ENCODE data around the gene DGAT2L6.

The DGAT2L6 gene, protein sequence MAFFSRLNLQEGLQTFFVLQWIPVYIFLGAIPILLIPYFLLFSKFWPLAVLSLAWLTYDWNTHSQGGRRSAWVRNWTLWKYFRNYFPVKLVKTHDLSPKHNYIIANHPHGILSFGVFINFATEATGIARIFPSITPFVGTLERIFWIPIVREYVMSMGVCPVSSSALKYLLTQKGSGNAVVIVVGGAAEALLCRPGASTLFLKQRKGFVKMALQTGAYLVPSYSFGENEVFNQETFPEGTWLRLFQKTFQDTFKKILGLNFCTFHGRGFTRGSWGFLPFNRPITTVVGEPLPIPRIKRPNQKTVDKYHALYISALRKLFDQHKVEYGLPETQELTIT

DNA sequence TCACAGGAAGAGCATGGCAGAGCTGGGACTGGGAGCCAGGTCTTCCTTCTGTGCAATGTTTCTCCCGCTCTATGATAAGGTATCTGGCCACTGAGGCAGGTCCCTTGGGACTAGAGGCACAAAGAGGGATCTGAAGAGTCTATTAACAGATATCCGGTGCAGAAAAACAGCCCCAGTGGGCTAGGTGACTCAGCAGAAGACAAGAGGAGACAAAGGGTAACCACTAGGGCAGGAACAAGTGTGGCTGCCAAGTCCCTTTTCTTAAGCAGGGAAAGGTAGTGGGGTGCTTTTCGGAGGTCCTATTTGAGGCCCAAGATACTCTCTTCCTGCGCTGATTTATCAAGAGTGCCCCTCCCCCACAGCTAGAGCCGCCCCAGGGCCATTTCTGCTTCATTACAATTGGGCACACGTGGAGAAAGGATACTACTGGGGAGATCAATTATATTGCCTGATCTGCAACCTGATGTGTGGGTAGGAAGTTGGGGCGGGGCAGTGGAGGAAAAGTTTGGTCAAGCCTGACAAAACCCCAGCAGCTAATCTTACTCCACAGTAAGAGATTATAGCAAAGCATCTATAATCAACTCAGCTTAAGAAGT, at the start of gene DGAT2L6:
Gene DGAT2L6 (plus strand): TSS at position 546 of the 596 bp plus-strand sequence. CDS start 100 bp downstream, outside the sequence.
- no peak for DNase-seq (ENCODE audit: low read depth)

DNA sequence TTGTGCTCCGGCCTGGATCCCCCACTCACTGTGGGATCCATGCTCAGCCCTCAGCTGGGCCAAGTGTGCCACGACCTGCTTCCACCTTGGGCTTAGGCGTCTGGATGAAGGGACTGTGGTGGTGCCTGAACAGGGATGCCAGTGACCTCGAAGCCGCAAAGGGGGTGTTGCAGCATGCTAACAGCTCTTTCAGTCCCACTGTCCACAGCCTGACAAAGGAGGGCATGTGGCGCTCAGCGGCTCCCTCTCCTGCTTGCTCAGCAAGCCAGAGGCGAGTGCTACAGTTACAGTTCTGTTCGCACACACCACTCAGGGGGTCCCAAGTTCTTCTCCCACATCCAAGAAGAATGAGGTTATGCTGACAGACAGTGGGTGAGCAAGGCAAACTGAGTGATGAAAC, 49.2 kb upstream of the DGAT2L6 start:
- no peak for DNase-seq (ENCODE audit: low read depth)

DNA sequence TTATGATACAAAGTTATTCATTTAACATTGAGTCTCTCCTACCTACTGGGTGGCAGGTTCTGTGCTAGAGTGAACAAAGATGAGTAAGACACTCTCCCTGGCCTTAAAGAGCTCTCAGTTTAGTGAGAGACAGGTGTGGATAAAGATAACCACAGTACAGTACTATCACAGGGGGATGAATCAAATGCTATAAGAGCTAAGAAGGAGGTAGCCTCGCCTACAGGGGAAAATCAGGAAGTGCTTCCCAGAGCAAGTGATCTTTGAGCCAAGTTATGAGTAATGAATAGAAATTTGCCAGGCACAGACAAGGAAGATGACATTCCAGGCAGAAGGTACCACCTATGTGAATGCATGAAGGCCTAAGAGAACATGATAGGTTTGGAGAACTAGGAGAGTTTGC, 47.5 kb upstream of the DGAT2L6 start:
- DNase-seq (ENCODE audit: low read depth), result no peak

DNA sequence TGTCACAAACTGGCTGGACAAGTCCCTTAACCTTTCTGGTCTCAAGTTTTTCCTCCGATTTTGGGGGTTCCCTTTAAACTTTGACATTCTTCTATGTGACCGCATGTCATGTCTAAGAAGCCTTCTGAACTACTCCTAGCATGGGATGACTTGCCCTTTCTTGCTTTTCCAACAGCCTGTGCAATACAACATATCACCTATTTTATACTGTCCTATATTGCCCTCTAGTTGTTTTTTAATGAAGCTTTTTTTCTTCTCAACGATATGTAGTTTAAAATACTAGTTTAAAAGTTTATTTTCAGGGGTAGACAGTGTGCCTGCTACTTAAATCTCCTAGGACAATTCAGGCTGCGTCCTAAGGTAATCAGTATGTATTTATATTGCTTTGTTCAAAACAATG, 45.1 kb upstream of the DGAT2L6 start:
- no peak for DNase-seq (ENCODE audit: low read depth)

DNA sequence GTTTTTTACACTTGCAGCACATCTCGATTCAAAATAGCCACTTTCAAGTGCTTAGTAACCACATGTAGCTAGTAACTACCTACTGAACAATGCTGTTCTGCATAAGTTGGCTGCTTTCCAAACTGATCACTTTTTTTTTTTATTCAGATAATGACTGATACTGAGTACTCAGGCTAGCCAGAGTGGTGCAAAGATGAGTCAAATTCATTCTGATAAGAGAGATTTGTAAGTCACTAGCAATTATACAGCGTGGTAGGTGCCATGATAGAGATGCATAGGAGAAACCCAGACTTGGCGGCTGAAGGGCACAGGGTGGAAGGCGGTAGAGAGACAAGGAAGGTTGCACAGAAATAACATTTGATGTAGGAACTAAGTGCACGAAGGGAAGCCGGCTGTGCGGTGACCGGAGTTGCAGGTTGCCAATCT, 44.4 kb upstream of the DGAT2L6 start:
- DNase-seq (ENCODE audit: low read depth), result no peak

DNA sequence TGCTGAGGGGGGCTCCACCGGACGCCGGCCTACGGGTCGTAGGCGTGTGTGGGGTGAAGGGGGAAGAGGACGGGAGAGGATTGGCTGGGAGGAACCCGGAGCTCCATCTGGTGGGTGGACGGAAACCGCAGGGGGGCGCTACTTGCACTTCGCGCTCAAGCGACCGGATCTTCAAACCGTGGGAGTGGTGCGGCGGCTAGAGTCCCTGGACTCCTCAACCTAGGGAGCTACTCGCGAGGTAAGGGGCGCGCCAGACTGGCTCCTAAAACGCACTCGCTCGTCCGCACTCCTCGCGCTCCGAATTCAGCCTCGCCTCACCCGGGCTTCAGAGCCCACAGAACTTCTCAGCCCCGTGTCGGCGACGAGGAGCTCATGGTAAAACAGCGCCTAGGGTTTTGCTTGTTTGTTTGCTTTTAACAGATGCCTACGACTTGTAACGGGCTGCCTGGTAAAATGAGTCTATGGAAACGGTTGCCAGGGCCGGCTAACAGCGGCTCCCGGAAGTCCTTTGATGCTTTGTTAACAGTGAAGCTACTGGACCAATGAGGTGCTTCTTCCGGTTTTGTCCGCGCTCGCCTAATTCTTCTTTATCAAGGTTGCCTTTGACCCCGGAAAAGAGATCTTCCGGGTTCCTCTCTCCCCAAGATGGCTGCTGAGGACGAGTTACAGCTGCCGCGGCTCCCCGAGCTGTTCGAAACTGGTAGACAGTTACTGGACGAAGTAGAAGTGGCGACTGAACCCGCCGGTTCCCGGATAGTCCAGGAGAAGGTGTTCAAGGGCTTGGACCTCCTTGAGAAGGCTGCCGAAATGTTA, 43.8 kb upstream of the DGAT2L6 start, which contains the start of gene IGBP1:
Gene IGBP1 (plus strand): TSS at position 145 of the 813 bp plus-strand sequence. CDS start 501 bp downstream, at position 646.
- DNase-seq (ENCODE audit: low read depth), result peak; percentile 47

DNA sequence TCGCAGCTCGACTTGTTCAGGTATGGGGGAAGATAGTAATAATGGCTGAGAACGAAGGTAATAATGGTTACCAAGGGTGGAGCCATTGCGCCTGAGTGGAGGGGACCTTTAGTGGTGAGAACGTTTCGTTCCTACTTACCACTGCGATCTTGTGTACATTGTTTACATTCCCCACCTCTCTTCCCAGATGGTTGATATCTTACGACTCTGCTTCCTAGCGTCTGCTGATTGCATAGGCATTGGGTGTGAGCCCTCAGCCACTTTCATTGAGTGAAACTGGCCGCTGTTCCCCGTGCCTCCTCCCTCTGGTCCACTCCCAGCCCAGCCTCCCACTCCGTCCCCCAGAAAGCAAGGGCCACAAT, 43.2 kb upstream of the DGAT2L6 start:
- DNase-seq (ENCODE audit: low read depth), result no peak

DNA sequence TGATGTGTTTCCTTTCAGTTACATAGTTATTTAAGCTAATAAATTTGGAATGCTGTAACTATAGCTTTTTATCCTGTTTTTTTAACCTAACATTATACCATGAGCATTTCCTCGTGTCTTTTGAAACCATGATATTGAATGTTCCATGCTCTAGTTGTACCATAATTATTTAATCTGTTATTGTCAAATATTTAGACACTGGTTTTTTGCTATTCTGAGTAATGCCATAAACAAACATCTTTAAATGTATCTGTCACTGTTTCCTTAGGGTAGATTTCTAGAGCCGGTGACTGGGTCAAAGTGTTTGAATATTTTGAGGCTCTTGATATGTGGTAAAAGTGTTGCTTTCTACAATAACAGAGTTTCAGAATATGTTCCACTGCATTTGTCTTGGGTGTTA, 38.7 kb upstream of the DGAT2L6 start:
- no peak for DNase-seq (ENCODE audit: low read depth)

DNA sequence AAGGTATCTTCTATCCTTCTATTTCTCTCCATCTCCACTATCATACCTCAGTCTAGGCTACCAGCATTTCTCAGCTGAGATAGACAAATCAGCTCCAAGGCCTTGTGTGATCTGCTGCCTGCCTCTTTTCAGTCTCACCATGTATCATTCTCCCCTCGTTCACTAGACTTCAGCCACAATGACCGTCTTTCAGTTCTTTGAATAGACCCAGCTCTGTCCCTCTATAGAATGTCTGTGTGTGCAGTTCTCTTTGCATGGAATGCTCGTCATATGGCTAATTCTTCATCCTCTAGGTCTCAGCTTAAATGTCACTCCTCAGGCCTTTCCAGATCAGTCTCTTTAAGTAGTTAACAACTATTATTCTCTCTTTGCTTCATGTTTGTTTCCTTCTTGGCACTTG, 37.5 kb upstream of the DGAT2L6 start:
- no peak for DNase-seq (ENCODE audit: low read depth)

DNA sequence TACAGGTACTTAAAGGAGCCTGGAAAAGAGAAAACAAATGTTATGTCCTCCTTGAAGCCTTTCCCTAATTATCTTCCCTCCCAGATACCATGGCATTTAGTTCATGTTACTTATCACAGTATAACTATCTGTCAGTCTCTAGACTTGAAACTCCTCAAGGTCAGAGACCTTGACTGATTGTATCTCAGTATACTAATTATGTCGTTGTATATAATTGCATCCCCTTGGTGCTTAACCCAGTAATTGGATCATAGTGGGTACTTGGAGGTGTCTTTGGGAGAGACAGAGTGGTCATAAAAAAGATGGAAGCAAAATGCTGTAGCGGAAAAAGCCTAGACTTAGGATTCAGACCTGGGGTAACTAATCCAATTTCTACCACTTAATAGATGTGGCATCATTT, 35.9 kb upstream of the DGAT2L6 start:
- DNase-seq (ENCODE audit: low read depth), result no peak

DNA sequence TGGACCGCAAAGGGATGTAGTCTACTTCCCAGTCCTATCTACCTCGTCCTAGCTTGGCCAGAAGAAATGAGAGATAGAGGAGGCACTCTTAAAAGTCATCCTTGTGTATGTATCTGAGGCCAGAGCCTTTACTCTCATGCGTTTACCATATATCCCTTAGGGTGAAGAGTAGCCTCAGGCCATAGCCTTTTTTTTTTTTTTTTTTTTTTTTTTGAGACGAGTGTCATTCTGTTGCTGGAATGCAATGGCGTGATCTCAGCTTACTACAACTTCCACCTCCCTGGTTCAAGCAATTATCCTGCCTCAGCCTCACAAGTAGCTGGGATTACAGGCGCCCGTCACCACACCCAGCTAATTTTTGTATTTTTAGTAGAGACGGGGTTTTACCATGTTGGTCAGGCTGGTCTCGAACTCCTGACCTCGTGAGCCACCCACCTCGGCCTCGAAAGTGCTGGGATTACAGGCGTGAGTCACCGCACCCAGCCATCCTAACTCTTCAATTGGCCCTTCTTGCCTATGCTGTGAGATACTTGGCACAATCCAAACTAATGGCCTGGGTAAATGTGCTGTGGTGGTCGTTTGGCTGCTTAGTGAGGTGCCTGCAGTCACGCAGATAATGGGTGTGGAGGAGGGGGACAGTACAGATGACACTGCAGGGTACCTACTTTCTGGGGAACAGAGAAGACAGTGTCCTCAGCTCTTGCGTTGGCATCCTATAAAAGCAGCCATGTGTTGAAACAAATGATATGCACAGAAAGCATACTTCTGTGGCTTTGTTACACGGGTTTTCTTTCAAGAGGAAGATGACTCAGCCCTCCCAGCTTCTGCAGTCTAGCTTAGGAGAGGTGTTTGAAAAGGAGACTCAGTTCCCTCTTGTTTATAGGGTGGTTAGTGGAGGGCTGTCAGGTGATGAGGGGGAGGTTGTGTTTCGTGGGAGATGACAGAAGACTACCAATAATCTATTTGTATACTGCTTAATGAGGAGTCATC, 10.4 kb upstream of the DGAT2L6 start:
- DNase-seq (ENCODE audit: low read depth), result no peak

DNA sequence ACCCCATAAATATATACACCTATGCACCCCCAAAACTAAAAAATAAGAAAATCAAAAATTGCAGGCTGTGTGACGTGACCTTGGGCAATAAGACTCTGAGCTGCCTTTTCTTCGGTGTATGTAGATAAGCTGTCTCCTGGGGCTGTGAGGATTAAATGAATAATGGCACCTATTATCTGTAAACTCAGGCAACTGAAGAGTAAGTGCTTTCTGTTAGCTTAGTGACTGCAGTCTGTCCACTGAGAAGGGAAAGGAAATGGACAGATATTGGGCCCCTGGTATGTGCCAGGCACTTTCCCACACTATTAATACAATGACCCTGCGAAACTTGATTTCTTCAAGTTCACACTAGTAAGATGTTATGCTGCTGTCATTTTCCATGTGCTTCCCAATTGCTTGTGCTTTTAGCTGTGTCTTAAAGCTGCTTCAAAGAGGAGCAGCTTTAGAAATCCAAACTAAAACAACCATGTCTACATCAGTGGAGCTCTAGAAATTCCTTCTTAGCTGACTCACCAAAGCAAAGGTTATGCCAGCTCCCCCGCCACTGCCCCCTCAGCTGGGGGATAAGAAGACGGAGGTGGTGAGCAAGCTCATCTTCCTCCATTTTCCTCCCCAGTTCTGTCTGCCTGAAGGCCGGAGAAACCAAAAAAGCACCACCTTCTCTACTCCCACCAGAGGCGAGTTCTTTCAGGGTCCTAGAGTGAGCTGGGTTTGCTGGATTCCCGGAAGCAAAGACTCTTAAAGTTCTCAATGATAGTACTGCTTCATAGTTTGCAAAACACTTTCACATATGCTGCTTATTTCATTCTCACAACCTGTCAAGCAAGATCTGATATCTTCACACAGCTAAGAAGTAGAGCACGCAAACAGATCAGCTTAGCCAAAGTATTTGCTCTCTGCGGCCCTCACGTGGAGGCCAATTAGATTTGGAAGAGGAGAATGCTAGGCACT, 8.8 kb upstream of the DGAT2L6 start:
- DNase-seq (ENCODE audit: low read depth), result no peak

DNA sequence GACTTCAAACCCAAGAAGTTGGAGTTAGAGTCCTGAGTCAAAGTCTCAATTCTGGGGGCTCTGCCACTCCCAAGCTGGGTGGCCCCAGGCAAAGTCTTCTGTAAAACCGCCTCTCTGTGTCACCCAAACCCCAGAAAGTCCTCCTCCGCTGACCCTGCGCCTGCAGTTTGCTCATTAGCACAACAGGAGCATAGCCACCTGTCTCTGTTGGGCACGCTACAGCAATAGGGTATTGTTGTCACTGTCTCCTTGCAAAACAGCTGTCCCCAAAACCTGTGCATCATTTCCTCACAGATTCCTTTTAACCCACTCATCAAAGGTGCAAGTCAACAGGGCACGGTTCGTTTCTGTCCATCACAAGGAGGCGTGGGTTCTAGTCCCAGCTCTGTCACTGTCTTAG, 8.0 kb upstream of the DGAT2L6 start:
- DNase-seq (ENCODE audit: low read depth), result no peak

DNA sequence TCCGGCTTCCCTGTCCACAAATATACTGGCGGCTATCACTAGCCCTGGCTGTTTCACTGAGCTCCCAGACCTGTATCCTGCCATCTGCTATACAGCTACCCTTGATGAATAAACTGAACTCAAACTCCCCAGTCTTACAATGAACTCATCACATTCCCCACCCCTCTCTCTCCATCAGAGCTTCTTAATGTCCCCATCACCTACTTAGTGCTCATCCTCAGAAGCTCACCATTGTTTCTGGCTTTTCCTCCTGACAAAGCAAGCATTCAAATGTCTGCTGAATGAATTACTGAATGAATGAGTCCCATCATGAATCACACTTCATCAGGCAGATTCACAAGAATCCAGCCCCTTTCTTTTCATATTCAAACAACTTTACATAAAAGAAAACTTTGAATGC, 5.7 kb upstream of the DGAT2L6 start:
- no peak for DNase-seq (ENCODE audit: low read depth)

DNA sequence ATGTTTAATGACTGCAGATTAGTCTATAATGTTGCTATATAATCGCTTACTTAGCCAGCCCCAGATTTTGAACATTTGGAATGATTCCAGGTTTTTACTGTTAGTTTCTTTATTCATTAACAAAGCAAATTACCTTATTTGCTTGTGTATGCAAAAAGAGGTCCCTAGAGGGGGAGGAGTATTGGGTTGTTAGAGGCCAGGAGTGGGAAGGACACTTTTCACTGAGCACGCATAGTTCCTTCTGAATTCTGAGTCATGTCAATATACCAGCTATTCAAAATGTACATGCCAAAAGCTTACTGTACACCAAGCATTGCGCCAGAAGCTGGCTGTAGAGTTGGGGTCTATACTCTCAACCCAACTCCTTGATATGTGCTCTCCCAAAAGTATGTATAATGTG, 5.1 kb upstream of the DGAT2L6 start:
- no peak for DNase-seq (ENCODE audit: low read depth)

DNA sequence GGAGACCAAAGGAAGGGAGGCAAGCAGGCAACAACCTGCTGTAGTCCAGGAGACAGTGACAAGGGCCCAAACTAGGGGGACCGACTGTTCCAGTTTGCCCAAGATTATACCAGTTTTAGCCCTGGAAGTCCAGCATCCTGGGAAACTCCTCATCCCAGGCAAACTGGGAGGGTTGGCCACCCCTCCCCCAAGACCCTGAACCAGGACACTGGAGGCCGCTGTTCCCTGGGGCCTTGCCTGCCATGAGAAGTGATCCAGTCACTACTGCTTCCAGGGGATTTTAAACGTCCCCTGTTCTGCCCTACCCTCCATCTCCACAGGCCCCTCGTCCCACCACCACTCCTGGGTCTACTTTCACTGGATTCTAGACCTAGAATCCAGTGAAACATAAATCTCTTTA, 4.3 kb upstream of the DGAT2L6 start:
- no peak for DNase-seq (ENCODE audit: low read depth)

DNA sequence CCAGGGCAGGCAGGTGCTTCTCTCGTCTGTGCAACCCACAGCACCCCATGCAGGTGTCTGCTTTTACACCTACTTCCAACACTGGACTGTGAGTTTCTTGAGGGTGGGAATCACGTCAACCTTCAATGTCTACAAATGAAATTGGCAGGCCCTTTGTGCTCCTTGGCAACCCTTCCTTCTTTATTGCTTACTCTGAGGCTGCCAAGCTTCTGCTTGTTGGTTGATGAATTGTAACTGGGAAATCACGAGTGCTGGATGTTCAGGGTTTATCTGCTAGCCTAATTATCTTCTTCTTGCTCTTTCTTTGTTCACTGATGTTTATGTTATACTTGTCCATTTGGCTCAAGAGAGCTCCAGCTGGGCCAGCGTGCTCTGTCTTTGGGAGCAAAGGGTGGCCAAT, 2.5 kb upstream of the DGAT2L6 start:
- DNase-seq (ENCODE audit: low read depth), result no peak

DNA sequence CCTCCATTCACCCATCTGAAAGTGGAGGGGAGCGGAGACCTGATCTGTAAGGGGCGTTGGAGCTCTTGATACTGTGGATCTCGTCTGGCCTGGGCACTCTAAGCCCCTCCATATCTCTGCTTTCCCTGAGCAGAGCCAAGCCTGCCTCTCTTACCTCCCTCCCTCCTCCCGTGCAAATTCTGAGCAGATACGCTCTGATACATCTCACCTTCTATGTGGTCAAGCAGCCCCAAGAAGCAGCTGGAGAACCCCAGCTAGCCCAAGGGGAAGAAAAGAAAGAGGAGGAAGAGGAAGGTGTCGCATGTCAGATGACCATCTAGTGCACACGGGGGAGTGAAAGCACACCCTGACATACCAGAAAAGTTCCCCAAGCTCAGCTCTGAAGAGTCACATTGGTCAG, 1.9 kb upstream of the DGAT2L6 start:
- no peak for DNase-seq (ENCODE audit: low read depth)

DNA sequence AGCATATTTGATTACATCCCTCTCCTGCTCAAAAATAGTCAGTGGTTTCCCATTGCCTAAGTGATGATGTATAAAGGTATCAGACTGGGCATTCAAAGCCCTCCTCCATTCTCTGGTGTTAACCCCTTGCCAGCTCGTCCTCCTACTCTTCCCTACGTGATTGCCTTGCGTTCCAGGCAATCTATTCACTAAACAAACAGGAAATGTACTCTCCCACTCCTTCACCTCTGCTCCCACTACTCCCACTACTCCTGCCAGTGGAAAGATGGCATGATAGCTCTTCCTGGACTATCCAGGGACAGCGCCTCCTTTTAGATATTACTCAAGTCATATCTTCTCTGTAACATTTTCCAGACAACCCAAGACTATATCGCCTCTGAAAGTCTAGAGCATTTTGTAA, 5.8 kb downstream of the DGAT2L6 start:
- no peak for DNase-seq (ENCODE audit: low read depth)

DNA sequence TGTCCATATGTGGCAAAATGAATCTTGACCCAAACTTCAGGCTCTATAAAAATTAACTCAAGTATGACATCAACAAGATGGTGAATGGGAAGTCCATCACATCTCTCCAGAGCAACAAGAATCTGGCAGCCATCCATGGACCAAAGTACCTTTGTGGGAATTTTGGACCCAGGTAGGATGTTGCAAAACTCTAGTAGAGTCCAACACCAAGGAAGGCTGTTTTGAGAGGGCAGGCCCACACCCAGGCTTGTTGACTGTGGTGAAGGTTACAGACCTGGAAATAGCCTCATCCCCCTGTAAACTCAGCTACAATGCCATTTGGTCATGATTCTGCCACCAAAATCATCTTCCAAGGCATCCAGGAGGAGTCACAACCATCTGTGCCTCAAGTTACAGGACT, 12.9 kb downstream of the DGAT2L6 start:
- DNase-seq (ENCODE audit: low read depth), result no peak

Data from stimulated activated CD8-positive, alpha-beta memory T cell treated with anti-CD3 and anti-CD28 coated beads, Interleukin-15, amount 100 ng/mL, for 1 hour (primary cell).